Measurements from ENCODE around the gene REPS1. TPM values are rescaled to one million over a fixed set of nuclear protein-coding genes. Genes with fewer than 3 reads are reported as not detected.
A peak's percentile ranks its signal among the peaks of the same experiment; 100 is the strongest.
"Not testable (repeated sequence)": the region's sequence is repeated elsewhere in the genome, so short reads cannot be mapped to it uniquely, and the experiment has no call there.

Gene REPS1
- total RNA-seq, 1 donor from 2014 or later = 31.1 TPM

GRCh38 chr6:138948004-138948403 lies 40.0 kb downstream of the REPS1 start:
- DNase-seq = no peak
- intact Hi-C loops (cut with micrococcal nuclease) = no loop called here
- ATAC-seq = no peak

- no peak for DNase-seq
- intact Hi-C loops (cut with micrococcal nuclease) = no loop called here
- ATAC-seq = no peak
Observed at GRCh38 chr6:138945354-138945753, 42.7 kb downstream of the REPS1 start.

- ATAC-seq (no peak), DNase-seq (no peak)
- intact Hi-C loops (cut with micrococcal nuclease) = no loop called here
Observed at GRCh38 chr6:138944412-138944811, 43.6 kb downstream of the REPS1 start.

GRCh38 chr6:138943089-138943625 lies 44.9 kb downstream of the REPS1 start:
- intact Hi-C loops (cut with micrococcal nuclease) = no loop called here
- ATAC-seq = no peak
- DNase-seq = no peak

- ATAC-seq; intact Hi-C loops (cut with micrococcal nuclease); DNase-seq: not testable (repeated sequence)
Observed at GRCh38 chr6:138936873-138937272, 51.2 kb downstream of the REPS1 start.

- ATAC-seq = no peak
- no peak for DNase-seq
- intact Hi-C loops (cut with micrococcal nuclease) = no loop called here
Observed at GRCh38 chr6:138931660-138932059, 56.4 kb downstream of the REPS1 start.

GRCh38 chr6:138926579-138926978 lies 61.5 kb downstream of the REPS1 start:
- intact Hi-C loops (cut with micrococcal nuclease) = no loop called here
- DNase-seq = no peak
- ATAC-seq = no peak

- no peak for ATAC-seq
- intact Hi-C loops (cut with micrococcal nuclease) = no loop called here
- DNase-seq = no peak
Observed at GRCh38 chr6:138925806-138926205, 62.2 kb downstream of the REPS1 start.

- ATAC-seq = no peak
- intact Hi-C loops (cut with micrococcal nuclease) = no loop called here
- no peak for DNase-seq
Observed at GRCh38 chr6:138923561-138923960, 64.5 kb downstream of the REPS1 start.

- intact Hi-C loops (cut with micrococcal nuclease) = no loop called here
- no peak for DNase-seq
- no peak for ATAC-seq
Observed at GRCh38 chr6:138920906-138921305, 67.1 kb downstream of the REPS1 start.

- no peak for DNase-seq
- intact Hi-C loops (cut with micrococcal nuclease) = no loop called here
- no peak for ATAC-seq
Observed at GRCh38 chr6:138914701-138915100, 73.4 kb downstream of the REPS1 start.

GRCh38 chr6:138912308-138912707 lies 75.7 kb downstream of the REPS1 start:
- intact Hi-C loops (cut with micrococcal nuclease) = no loop called here
- DNase-seq = no peak
- ATAC-seq = no peak

GRCh38 chr6:138909975-138910374 lies 78.1 kb downstream of the REPS1 start:
- ATAC-seq = peak; percentile 92
- no peak for DNase-seq
- intact Hi-C loops (cut with micrococcal nuclease) = no loop called here

GRCh38 chr6:138909511-138909910 lies 78.5 kb downstream of the REPS1 start:
- intact Hi-C loops (cut with micrococcal nuclease) = no loop called here
- peak; percentile 19 for ATAC-seq
- DNase-seq = no peak

GRCh38 chr6:138907167-138907566 lies 80.9 kb downstream of the REPS1 start:
- ATAC-seq = no peak
- intact Hi-C loops (cut with micrococcal nuclease) = no loop called here
- DNase-seq = no peak

GRCh38 chr6:138897031-138897430 lies 91.0 kb downstream of the REPS1 start:
- no peak for ATAC-seq
- intact Hi-C loops (cut with micrococcal nuclease) = no loop called here
- DNase-seq = no peak

- intact Hi-C loops (cut with micrococcal nuclease) = no loop called here
- DNase-seq (no peak), ATAC-seq (peak; percentile 38)
Observed at GRCh38 chr6:138896104-138896756, 91.8 kb downstream of the REPS1 start.

- no peak for DNase-seq
- ATAC-seq = no peak
- intact Hi-C loops (cut with micrococcal nuclease) = no loop called here
Observed at GRCh38 chr6:138891255-138891986, 96.6 kb downstream of the REPS1 start.

- no peak for DNase-seq
- intact Hi-C loops (cut with micrococcal nuclease) = no loop called here
- ATAC-seq = no peak
Observed at GRCh38 chr6:138885156-138885819, 102.8 kb downstream of the REPS1 start.

GRCh38 chr6:138882369-138883017 lies 105.6 kb downstream of the REPS1 start:
- intact Hi-C loops (cut with micrococcal nuclease) = no loop called here
- DNase-seq (no peak), ATAC-seq (no peak)
